HG03432 (cell line): ENCODE measurements around the gene GFOD2.

Experiments
- ATAC-seq: cut with Tn5 transposase; IDR thresholded peaks from one replicate; pipeline ENCODE4 v1.9.1; 2021; ENCODE audit warnings: mild to moderate bottlenecking, moderate library complexity; ENCODE audit not compliant: unreplicated experiment

Gene GFOD2

DNA sequence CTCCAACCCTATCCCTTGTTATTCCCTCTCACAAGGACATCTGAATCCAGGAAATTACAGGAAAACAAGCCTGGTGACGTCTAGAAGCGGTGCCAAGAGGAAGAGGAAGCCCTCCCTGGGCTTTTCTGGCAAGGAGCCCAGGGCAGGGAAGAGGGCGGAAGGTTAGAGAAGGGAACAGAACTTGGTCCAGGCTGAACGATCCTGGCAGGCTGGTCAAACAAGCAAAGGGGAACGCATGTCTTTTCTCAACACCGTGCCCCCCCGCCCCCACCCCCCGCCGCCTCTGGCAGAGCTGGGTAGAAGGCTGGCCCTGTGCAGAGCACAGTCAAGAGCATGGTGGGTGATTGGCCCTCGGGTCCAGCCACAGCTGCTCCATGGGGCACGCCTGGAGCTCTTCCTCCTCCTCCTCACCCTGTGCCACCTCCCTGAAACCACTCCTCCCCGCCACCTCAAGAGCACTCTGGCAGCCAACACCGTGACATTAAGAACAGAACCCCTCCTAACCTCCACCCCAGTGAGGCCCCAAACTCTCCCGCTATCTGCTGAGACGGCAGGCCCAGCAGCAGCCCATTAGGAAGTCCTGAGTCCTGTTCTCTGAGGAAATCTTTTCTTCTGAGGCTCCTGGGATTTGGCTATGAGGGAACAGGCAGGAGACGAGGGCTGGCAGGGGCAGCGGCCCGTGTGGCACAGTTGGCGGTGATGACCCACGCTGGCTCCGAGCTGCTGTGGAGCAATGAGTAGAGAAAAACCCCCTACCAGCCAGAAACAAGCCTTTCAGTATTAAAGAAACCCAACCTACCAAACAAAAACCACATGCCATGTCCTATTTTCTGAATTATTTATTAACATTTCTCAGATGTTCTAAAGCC, 45.2 kb downstream of the GFOD2 start:
- ATAC-seq: no peak

GRCh38 chr16:67672739-67673662, 46.1 kb downstream of the GFOD2 start:
- no peak for ATAC-seq

DNA sequence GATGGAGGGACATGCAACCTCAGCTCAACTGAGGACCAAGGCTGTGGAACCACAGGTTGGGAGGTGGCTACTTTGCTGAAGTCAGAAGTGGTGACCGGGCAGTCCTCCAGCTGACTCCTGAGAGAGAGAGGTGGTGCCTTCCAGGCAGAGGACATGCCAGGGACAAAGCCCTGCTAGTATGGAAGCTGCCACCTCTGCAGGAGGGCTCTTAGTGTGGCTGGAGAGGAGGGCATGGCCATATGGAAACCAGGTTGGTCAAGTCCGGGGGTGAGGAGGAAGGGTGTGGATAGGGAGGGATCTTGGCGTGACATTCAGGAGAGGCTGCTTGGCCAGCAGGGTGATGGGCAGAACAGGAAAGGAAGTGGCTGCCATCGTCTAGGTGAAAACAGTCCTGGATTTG, 46.8 kb downstream of the GFOD2 start:
- ATAC-seq: no peak

GRCh38 chr16:67669499-67670101, 49.5 kb downstream of the GFOD2 start:
- no peak for ATAC-seq

- ATAC-seq: no peak
Observed at GRCh38 chr16:67668495-67669157, 50.5 kb downstream of the GFOD2 start.

- ATAC-seq: peak; percentile 71
Observed at GRCh38 chr16:67667817-67668494, 51.2 kb downstream of the GFOD2 start.

DNA sequence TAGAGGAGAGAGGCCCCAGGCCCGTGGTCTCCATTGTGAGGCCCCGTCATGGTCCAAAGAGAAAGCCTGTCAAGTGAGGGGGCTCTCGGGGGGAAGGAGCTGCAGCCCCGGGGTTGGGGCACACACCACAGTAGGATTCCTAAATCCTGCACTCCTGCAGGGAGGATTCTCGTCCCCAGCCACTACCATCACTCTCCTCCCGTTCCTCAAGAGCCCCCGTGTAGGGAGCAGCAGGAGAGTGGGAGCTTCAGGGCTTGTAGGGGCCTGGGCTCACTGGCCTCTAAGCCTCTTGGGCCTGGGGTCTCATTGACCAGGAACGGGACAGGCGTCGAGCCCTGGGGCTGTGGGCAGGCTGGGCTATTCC, 51.7 kb downstream of the GFOD2 start:
- no peak for ATAC-seq

- peak; percentile 63 for ATAC-seq
Observed at GRCh38 chr16:67666559-67667452, 52.3 kb downstream of the GFOD2 start, which contains the start of the genes C16orf86 and ENKD1. Gene C16orf86 (plus strand): TSS chr16:67666814. CDS start chr16:67666971, 157 bp downstream. Gene ENKD1 (minus strand): TSS chr16:67666750. CDS start chr16:67666442, 308 bp downstream.

DNA sequence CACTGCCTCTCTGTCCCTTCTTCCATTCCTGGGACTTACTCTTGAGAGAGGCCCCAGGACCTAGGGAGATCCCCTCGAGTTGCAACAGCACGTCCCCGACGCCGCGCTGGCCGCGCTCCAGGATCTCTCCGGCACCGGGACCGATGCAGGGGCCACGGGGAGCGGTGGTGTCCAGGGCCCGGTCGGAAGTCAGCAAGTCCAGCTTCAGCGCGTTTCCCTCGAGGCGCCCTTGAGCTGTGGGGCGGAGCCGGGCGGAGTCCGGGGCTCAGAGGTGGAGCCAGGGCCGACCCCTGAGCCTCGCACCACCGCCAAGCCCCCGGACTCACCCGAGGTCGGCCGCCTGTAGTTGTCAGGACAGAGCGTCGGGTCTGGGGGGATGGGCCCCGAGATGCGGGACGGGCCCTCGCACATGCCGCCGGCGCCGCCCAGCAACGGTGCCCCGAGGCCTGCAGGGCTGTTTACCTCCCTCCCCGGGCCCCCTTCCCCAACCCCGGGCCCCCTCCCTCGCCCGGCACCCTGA, 53.0 kb downstream of the GFOD2 start:
- ATAC-seq: peak; percentile 5

- no peak for ATAC-seq
Observed at GRCh38 chr16:67665598-67665997, 53.5 kb downstream of the GFOD2 start.

DNA sequence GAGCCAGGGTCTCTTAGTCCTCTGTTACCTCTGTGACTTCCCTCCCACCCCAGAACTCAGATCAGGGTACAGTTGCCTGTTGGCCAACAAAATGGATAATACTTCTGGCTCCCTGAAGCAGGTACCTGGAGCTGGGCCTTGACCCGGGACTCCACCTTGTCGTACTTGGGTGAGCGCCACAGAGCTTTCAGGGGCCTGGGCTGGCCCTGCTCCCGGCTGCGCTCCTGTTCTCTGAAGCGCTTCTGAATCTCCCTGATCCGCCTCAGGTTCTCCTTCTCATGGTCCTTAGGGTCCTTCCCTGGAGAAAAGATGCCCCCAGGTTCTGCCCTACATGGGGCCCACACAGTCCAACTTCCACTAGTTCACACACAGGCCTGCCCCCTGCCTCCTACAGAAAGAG, 54.2 kb downstream of the GFOD2 start:
- ATAC-seq: no peak

GRCh38 chr16:67664258-67664657, 54.9 kb downstream of the GFOD2 start:
- ATAC-seq: no peak

- no peak for ATAC-seq
Observed at GRCh38 chr16:67663877-67664222, 55.3 kb downstream of the GFOD2 start.

DNA sequence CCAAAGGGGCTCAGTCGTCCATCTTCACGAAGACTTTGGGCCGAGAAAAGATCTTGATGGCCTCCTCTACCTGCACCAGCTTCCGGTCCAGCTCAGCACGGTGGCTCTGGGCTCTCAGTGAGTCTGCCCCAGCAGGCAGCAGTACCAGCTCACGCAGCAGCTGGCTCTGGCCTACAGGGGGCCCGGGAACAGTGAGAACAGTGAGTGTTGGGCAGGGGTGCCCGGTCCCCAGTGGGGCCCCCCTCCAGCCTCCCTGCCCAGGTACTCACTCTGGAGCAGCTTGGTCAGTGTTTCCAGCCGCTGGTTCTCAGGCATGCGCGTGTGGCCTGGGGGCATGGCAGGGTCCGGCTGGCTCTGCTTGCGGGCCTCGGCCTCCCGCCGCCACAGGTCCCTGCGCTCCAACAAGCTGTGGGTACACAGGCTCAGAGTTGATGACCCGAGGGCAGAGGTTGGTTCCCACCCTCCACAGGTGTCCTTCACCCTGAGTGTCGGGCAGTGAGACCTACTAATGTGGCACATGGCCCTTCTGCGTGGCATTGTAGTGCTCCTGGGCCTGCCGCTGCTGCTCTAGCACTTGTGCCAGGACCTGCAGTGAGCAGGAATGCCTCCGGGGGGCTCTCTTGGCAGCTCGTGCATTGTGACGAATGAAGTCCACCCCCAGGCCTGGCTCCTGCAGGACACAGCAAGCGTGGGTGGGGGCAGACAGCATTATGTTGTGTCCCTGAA, 55.8 kb downstream of the GFOD2 start:
- no peak for ATAC-seq

DNA sequence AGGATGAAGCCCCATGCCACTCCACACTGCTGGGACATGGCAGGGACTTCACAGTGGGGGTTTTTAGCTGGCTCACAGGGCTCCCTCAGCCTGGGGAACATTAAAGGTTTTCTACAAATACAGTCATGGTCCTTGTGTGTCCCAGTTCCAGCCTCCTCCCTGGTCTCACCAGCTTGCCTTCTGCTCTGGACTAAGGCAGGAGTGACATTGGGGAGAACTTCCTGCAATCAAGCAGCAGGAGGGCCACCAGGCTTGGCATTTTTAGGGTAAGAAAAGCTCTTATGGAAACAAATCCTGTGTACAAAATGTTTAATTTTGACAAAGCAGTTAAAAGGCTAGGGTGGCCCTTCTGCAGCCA, 56.5 kb downstream of the GFOD2 start:
- no peak for ATAC-seq

DNA sequence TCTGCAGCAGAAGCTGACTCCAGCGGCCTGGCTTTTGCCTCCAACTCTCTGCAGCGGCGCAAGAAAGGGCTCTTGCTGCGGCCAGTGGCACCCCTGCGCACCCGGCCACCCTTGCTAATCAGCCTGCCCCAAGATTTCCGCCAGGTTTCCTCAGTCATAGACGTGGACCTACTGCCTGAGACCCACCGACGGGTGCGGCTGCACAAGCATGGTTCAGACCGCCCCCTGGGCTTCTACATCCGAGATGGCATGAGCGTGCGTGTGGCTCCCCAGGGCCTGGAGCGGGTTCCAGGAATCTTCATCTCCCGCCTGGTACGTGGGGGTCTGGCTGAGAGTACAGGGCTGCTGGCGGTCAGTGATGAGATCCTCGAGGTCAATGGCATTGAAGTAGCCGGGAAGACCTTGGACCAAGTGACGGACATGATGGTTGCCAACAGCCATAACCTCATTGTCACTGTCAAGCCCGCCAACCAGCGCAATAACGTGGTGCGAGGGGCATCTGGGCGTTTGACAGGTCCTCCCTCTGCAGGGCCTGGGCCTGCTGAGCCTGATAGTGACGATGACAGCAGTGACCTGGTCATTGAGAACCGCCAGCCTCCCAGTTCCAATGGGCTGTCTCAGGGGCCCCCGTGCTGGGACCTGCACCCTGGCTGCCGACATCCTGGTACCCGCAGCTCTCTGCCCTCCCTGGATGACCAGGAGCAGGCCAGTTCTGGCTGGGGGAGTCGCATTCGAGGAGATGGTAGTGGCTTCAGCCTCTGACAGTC, 57.0 kb downstream of the GFOD2 start:
- no peak for ATAC-seq

DNA sequence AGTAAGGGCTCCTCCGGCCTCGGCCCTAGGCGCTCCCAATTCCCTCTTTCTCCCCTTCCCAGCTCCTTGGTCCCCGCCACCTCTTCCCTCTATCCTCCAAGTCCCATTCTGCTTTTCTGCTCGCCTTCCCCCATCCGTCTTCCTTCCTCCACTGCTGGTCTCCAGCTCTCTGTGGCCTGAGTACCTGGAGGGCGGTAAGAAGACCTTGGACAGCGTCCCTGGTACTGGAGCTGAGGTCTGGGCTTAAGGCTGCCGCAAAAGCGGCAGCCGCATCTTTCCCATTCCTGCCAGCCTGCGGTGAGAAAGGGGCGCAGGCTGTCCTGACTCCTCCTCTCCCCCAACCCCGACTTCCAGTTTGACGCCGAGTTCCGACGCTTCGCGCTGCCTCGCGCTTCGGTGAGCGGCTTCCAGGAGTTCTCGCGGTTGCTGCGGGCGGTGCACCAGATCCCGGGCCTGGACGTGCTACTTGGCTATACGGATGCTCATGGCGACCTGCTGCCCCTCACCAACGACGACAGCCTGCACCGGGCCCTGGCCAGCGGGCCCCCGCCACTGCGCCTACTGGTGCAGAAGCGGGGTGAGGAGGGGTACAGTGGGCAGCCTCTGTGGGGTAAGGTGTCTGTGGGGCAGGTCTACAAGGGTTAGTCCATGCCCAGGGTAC, 57.9 kb downstream of the GFOD2 start:
- no peak for ATAC-seq
